Activated naive CD8-positive, alpha-beta T cell treated with anti-CD3 and anti-CD28 coated beads, Interleukin-2, amount 10 ng/mL, durations not matched to agents 7 days and 5 days (primary cell): ENCODE results near the gene LRRC1. TPM values are rescaled to one million over a fixed set of nuclear protein-coding genes. Genes with fewer than 3 reads are reported as not detected.

ENCODE experiments used
- ATAC-seq: fragments of 150-1000 bp; cut with Tn5 transposase; one replicate; pipeline ENCODE4 v1.10.0; 2021; ENCODE audit warnings: low read depth, moderate library complexity
- POLR2A ChIA-PET: fragments of 350-600 bp; sonication (Branson Sonifier 250); formaldehyde crosslinking; loops from one replicate; lab custom pipeline; 2021; ENCODE audit warnings: antibody characterized with exemption; lab: Charles Lee
- DNase-seq: peaks from one replicate; pipeline ENCODE4 v3.0.0; 2021
- H3K27ac Mint-ChIP-seq: one replicate; pipeline ENCODE4 v1.8.0; 2022; ENCODE audit warnings: mild to moderate bottlenecking, mixed read lengths
- H3K27me3 Mint-ChIP-seq: one replicate; pipeline ENCODE4 v1.8.0; 2022; ENCODE audit warnings: mild to moderate bottlenecking, moderate library complexity, mixed read lengths
- H3K36me3 Mint-ChIP-seq: one replicate; pipeline ENCODE4 v1.8.0; 2021; ENCODE audit warnings: mild to moderate bottlenecking, mixed read lengths
- H3K4me1 Mint-ChIP-seq: one replicate; pipeline ENCODE4 v1.8.0; 2021; ENCODE audit warnings: mixed read lengths
- H3K4me3 Mint-ChIP-seq: one replicate; pipeline ENCODE4 v1.8.0; 2022; ENCODE audit warnings: mild to moderate bottlenecking, moderate library complexity, mixed read lengths
- H3K9me3 Mint-ChIP-seq: one replicate; pipeline ENCODE4 v1.8.0; 2021; ENCODE audit warnings: mixed read lengths
- total RNA-seq, 2 experiments: library from RNA; stranded (reverse); gene quantifications; one replicate each; pipeline ENCODE4 v1.2.3, GENCODE V29; 2021

The LRRC1 gene
- total RNA-seq, 2 experiments from 2014 or later, result 3.5 to 4.2 TPM

DNA sequence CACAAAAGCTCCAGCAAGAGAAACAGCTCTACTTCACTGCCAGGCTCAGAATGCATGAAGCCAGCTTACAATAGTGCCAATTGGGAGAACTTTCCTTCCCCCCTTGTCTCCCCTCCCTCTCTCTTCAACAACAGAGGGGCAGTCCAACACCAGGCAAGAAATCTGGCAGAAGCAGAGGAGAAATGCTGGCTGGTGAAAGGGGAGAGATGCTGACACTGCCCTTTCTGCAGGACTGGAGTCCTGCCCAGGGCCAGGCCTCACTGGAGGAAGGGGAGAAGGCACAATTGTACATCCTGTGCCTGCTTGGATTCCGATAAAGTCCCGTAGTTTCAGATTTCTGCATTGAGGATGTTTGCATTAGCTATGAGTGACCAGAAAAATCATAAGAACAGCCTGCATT, 148.6 kb downstream of the LRRC1 start:
- no peaks in the 10 kb centered on the region for H3K4me1 Mint-ChIP-seq
- DNase-seq (no peak), ATAC-seq (no peak)
- H3K27me3 Mint-ChIP-seq, result peaks cover 6% of the 10 kb centered on the region
- H3K9me3 Mint-ChIP-seq, result no peaks in the 10 kb centered on the region
- H3K4me3 Mint-ChIP-seq, result no peak overlapping the region
- POLR2A ChIA-PET, result no interaction called here
- no peaks in the 10 kb centered on the region for H3K36me3 Mint-ChIP-seq
- H3K27ac Mint-ChIP-seq, result no peak overlapping the region

DNA sequence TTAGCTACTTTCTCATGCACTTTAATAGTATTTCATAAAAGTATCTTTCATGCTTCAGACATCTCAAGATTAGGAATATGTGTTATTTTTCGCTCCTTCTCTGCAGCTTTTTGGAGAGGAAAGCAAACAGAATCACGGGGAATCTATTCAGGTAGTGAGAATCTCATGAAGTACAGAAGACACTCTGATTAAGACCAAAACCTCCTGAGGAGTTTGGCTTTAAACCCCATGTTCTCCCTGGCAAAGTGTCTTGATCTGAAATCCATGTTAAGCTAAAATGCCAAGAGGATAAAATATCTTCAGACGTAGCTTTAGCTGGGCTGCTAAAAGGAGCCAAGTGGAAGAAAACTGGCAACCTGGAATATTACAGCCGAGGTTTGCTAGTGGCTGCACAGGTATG, 149.3 kb downstream of the LRRC1 start:
- DNase-seq (no peak), ATAC-seq (no peak)
- H3K27ac Mint-ChIP-seq, result no peak overlapping the region
- H3K36me3 Mint-ChIP-seq, result no peaks in the 10 kb centered on the region
- no peaks in the 10 kb centered on the region for H3K9me3 Mint-ChIP-seq
- H3K4me1 Mint-ChIP-seq, result no peaks in the 10 kb centered on the region
- peaks cover 9% of the 10 kb centered on the region for H3K27me3 Mint-ChIP-seq
- no peak overlapping the region for H3K4me3 Mint-ChIP-seq
- POLR2A ChIA-PET, result no interaction called here

DNA sequence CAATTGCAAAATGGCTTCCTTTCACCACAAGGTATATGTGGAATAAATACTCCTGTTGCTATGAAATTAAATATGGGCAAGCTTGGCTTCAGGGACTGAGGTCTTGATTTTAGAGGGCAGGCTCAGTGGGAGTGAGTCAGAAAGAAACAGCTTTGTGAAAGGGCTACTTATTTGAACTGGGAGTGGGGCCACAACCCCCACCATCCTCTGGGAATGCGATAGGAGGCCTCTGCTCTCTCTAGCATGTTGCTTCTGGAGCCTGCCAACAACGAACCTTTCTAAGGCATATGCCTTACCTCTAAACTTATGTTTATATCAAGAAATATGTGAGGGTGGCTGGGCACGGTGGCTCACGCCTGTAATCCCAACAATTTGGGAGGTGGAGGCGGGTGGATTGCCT, 149.7 kb downstream of the LRRC1 start:
- DNase-seq (no peak), ATAC-seq (no peak)
- no peaks in the 10 kb centered on the region for H3K9me3 Mint-ChIP-seq
- no peaks in the 10 kb centered on the region for H3K36me3 Mint-ChIP-seq
- POLR2A ChIA-PET, result no interaction called here
- peaks cover 12% of the 10 kb centered on the region for H3K27me3 Mint-ChIP-seq
- no peaks in the 10 kb centered on the region for H3K4me1 Mint-ChIP-seq
- H3K4me3 Mint-ChIP-seq, result no peak overlapping the region
- H3K27ac Mint-ChIP-seq, result no peak overlapping the region

DNA sequence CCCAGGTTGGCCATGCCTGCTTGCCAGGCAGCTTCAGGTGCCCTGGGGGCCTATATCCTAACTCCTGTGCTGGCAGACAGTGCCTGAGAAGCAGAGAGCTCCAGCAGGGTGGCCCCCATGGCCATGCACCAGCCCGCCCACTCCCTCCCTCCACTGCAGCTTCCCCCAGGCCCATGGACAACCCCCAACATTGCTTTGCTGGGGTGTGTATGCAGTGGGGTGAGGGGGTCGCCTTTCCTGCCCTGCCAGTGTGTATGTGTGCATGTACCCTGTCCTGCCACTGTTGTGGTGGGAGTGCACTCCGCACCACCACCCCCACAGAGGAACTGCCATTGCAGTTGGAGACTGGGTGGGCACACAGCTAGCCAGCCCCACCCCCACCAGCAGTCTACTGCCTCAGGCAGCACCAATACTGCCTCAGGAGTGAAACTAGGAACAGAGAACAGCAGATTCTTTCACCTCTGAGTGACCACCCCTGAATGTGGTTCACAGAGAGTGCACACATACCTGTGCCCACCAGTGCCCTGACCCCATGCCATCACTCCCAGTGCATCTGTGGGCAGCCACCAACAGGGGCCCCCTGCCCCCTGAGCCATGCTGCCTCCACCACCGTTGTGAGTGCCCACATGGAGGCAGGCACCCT, 151.1 kb downstream of the LRRC1 start:
- no peak for ATAC-seq
- H3K9me3 Mint-ChIP-seq, result no peaks in the 10 kb centered on the region
- H3K36me3 Mint-ChIP-seq, result no peaks in the 10 kb centered on the region
- DNase-seq, result no peak
- H3K4me1 Mint-ChIP-seq, result no peaks in the 10 kb centered on the region
- peaks cover 14% of the 10 kb centered on the region for H3K27me3 Mint-ChIP-seq
- H3K4me3 Mint-ChIP-seq, result no peak overlapping the region
- POLR2A ChIA-PET, result no interaction called here
- no peak overlapping the region for H3K27ac Mint-ChIP-seq

DNA sequence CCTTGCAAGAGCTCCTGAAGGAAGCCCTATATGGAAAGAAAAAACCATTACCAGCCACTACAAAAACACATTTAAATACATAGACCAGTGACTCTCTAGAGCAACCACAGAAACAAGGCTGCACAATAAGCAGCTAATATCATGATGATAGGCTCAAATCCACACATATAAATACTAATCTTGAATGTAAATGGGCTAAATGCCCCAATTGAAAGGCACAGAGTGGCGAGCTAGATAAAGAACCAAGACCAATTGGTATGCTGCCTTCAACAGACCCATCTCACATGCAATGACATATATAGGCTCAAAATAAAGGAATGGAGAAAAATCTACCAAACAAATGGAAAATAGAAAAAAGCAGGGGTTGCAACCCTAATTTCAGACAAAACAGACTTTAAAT, 153.0 kb downstream of the LRRC1 start:
- Mint-ChIP-seq H3K4me3 (no peak overlapping the region), H3K27ac (no peak overlapping the region), H3K36me3 (no peaks in the 10 kb centered on the region), H3K27me3 (peaks cover 14% of the 10 kb centered on the region), H3K9me3 (no peaks in the 10 kb centered on the region), H3K4me1 (no peaks in the 10 kb centered on the region)
- DNase-seq, result no peak
- ATAC-seq, result no peak
- POLR2A ChIA-PET, result no interaction called here

DNA sequence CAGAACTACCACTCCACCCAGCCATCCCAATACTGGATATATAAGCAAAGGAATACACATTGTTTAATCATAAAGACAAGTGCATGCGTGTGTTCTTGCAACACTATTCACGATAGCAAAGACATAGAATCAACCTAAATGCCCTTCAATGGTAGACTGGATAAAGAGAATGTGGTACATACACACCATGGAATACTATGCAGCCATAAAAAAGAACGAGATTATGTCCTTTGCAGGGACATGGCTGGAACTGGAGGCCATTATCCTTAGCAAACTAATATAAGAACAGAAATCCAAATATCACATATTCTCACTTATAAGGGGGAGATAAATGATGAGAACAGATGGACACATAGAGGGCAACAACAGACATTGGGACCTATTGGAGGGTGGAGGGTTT, 156.6 kb downstream of the LRRC1 start:
- Mint-ChIP-seq H3K4me1 (no peaks in the 10 kb centered on the region), H3K36me3 (no peaks in the 10 kb centered on the region), H3K4me3 (no peak overlapping the region), H3K27me3 (peaks cover 17% of the 10 kb centered on the region), H3K27ac (no peak overlapping the region), H3K9me3 (no peaks in the 10 kb centered on the region)
- ATAC-seq (no peak), DNase-seq (no peak)
- POLR2A ChIA-PET, result no interaction called here

DNA sequence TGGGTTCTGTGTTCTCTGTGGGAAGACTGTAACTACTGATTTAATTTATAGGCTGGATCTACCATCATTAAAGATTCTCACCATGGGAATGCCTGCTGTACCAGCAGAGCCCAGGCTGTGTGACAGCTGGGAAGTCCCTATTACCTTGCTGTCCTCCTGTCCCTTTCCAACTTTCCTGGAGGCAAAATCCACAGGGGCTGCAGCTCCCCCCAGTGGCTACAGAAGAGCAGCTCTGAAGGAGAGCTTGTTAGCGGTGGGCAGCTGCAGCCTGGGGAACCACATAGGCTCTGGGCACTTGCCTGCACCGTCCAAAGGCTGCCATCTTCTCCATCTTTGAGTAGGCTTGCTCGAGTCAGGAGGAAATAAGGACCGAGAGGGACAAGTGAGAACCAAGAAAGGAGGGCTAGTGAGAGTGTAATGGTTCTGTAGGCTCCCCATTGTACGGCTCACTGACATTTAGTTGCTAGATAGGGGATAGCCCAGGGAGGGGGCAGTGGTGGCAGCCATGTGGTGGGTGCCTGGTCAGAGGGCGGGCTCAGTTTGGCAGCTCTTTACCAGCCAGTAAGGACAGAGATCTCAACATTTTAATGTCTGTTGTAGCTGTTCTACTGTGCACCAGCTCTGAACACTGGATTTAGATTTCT, 161.4 kb downstream of the LRRC1 start:
- Mint-ChIP-seq H3K9me3 (no peaks in the 10 kb centered on the region), H3K4me1 (no peaks in the 10 kb centered on the region), H3K27me3 (peaks cover 12% of the 10 kb centered on the region), H3K4me3 (no peak overlapping the region), H3K36me3 (no peaks in the 10 kb centered on the region), H3K27ac (no peak overlapping the region)
- ATAC-seq (no peak), DNase-seq (peak; percentile 40)
- POLR2A ChIA-PET, result no interaction called here

DNA sequence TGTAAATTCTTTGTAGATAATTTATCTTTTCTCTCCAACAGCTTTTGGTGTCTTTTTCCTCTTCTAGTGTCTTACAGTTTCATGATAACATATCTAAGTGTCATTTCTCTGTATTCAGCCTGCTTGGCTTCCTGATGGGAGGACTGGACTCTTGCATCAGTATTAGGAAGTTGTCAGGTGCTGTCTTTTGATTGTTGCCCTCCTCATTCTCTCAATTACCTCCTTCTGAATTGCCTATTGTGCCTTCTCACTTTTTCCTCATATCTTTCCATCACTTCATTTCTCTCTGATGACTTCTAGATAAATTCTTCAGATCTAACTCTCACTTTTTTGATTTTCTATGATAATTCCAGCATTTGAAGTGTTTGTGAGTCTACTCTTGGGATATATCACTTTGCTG, 162.0 kb downstream of the LRRC1 start:
- ATAC-seq, result no peak
- Mint-ChIP-seq H3K27me3 (peaks cover 12% of the 10 kb centered on the region), H3K4me1 (no peaks in the 10 kb centered on the region), H3K27ac (no peak overlapping the region), H3K36me3 (no peaks in the 10 kb centered on the region), H3K4me3 (no peak overlapping the region), H3K9me3 (no peaks in the 10 kb centered on the region)
- POLR2A ChIA-PET, result no interaction called here
- no peak for DNase-seq

DNA sequence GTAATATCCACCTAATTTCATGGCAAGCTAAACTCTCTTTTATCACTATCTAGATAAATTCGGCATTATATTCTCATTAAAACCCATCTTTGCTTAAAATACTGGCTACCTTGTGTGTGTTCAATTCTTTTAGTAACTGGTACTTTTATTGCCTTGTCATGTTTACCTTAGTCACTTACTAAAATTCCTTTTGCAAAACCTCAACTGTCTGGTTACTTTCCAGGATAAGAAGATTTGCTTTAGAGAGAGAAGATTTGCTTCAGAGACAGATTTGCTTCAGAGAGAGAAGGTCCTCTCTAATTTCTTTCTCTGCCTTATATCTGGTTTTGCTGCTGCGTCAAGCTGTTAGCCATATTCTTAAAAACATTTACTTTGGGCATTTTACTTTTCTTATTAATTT, 164.9 kb downstream of the LRRC1 start:
- no peaks in the 10 kb centered on the region for H3K9me3 Mint-ChIP-seq
- no peak overlapping the region for H3K27ac Mint-ChIP-seq
- no peak for DNase-seq
- H3K4me3 Mint-ChIP-seq, result no peak overlapping the region
- peaks cover 10% of the 10 kb centered on the region for H3K27me3 Mint-ChIP-seq
- H3K4me1 Mint-ChIP-seq, result no peaks in the 10 kb centered on the region
- no peaks in the 10 kb centered on the region for H3K36me3 Mint-ChIP-seq
- POLR2A ChIA-PET, result no interaction called here
- no peak for ATAC-seq

DNA sequence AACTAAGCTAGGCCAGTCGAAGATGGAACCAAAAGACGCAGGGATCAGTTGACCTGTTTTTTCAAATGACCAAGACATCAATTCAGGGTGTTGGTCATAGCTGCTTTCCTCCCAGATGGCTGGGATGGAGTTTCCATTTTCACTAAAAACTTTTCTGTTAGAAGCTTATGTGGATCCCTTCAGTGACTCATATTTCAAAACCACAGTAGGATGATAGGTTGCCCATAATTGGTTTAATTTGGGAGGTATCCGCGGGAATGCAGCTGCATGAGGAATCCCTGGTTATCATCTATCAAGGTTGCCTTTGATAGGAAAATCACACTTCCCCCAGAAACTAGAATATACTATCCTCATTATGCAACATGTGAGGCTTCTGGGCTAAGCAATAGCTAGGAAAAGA, 165.5 kb downstream of the LRRC1 start:
- DNase-seq, result no peak
- Mint-ChIP-seq H3K27ac (no peak overlapping the region), H3K4me1 (no peaks in the 10 kb centered on the region), H3K27me3 (peaks cover 10% of the 10 kb centered on the region), H3K36me3 (no peaks in the 10 kb centered on the region), H3K9me3 (no peaks in the 10 kb centered on the region), H3K4me3 (no peak overlapping the region)
- no peak for ATAC-seq
- POLR2A ChIA-PET, result no interaction called here

DNA sequence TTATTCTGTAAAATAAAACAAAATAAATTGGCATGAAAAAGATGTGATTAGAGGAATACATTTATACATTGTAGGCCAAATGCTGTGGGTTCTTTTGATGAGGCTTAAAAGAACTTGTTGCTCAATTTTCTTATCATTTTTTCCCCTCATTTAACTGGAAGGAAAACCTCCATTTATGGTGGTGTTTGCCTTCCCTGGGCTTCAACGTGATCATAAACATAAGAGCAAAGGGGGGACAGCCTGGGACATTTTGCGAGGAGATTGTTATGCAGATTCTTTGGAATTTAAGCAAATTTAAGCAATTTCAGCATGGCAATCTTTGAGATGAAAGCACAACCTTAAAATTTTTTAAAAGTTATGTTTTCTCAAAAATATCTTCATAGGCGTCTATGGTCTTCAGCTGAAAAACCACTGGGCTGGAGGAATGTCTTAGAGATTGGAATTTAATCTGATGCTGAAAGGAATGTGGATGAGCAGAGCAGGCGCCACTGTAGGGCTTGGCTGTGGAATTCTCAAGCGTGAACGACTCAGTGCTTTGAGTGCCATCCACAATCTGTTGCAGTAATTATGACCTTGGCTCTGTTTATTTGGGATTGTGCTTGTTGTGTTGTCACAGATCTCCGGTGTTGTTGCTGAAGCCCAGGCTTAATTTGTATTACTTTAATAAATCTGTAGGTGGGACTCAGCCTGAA, 167.0 kb downstream of the LRRC1 start:
- no peaks in the 10 kb centered on the region for H3K9me3 Mint-ChIP-seq
- H3K36me3 Mint-ChIP-seq, result no peaks in the 10 kb centered on the region
- DNase-seq (no peak), ATAC-seq (no peak)
- POLR2A ChIA-PET, result no interaction called here
- H3K27ac Mint-ChIP-seq, result no peak overlapping the region
- no peak overlapping the region for H3K4me3 Mint-ChIP-seq
- H3K27me3 Mint-ChIP-seq, result peaks cover 9% of the 10 kb centered on the region
- no peaks in the 10 kb centered on the region for H3K4me1 Mint-ChIP-seq

DNA sequence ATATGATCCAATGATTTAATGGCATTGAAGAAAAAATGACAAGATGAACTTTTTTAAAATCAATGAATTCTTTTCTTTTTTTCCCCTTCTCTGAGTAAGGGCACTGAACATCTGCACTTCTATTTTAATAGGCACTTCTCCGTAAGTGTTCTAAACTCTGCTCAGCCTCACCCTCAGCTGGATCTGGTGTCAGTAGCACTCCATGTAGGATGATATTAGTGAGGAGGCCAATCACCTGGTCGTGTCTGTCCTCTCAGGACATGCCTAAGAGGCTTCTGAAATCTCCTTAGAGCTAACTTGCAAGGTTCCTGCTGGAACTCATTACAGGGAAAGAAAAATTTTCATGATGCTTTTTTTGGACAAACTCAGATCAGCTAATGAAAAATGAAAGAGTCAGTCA, 167.8 kb downstream of the LRRC1 start:
- H3K27me3 Mint-ChIP-seq, result peaks cover 9% of the 10 kb centered on the region
- no peak overlapping the region for H3K4me3 Mint-ChIP-seq
- H3K27ac Mint-ChIP-seq, result no peak overlapping the region
- H3K9me3 Mint-ChIP-seq, result no peaks in the 10 kb centered on the region
- POLR2A ChIA-PET, result no interaction called here
- no peaks in the 10 kb centered on the region for H3K4me1 Mint-ChIP-seq
- H3K36me3 Mint-ChIP-seq, result no peaks in the 10 kb centered on the region
- DNase-seq (no peak), ATAC-seq (no peak)

DNA sequence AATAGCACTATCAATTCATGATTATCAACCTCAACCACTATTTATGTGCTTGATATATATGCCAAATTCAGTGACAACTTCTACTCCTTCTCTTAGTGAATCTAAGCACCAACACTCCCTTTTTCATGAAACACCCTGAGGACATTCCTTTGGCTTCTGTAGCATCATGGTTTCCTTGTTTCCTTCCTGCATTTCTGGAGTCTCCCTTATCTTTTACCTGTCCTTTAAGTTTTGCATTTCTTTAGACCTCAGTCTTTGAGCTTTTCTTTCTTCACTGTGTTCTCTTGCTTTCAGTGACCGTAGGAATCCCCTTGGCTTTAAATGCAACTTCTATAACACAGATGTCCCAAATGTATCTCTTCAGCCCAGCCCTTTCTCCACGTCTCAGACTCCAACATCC, 172.6 kb downstream of the LRRC1 start:
- Mint-ChIP-seq H3K27ac (no peak overlapping the region), H3K4me3 (no peak overlapping the region), H3K4me1 (no peaks in the 10 kb centered on the region), H3K27me3 (peaks cover 17% of the 10 kb centered on the region), H3K9me3 (no peaks in the 10 kb centered on the region), H3K36me3 (no peaks in the 10 kb centered on the region)
- ATAC-seq (no peak), DNase-seq (no peak)
- POLR2A ChIA-PET, result no interaction called here
